K562 (cell line): ENCODE results near the gene NDUFB10. TPM values are rescaled to one million over a fixed set of nuclear protein-coding genes. Genes with fewer than 3 reads are reported as not detected.
A peak's percentile ranks its signal among the peaks of the same experiment; 100 is the strongest.

Experiments
- ATAC-seq: fragments of 200-7000 bp; cut with Tn5 transposase; 3 replicates; pipeline ENCODE4 v1.9.1; 2020; ENCODE audit warnings: moderate library complexity
- BruUV-seq: library from RNA; stranded (reverse); fragments of 400-500 nt; replicated peaks from 2 replicates; lab custom pipeline; 2021; lab: Mats Ljungman, UMichigan
- CTCF ChIA-PET: fragments of 300-600 bp; formaldehyde crosslinking; extraction: SDS; loops from one replicate; lab custom pipeline; 2021; ENCODE audit warnings: low intra/inter-chr PET ratio; lab: Yijun Ruan, JAX
- POLR2A ChIA-PET: fragments of 300-600, 350-650 bp; sonication (Branson Sonifier 250); formaldehyde crosslinking; extraction: SDS; loops from one replicate; lab custom pipeline; 2021; ENCODE audit warnings: antibody characterized with exemption, inconsistent platforms; lab: Yijun Ruan, JAX
- DNase-seq, 4 experiments: peaks; one replicate each; pipeline versions ENCODE4 v3.0.0 to v3.0.0-alpha.2; 2011 to 2018; ENCODE audit warnings: low spot score in 3 of 4, mixed read lengths in 3 of 4; ENCODE audit errors: extremely low read depth in 1 of 4
- FAIRE-seq: peaks from 2 replicates; lab custom pipeline; 2011; peaks lifted over from hg19 to GRCh38; lab: Jason Lieb, UNC
- H2AFZ ChIP-seq: 2 replicates; pipeline ENCODE4 v1.6.0; 2011; ENCODE audit warnings: low read depth, low read length, control low read depth, inconsistent platforms
- H3K27ac ChIP-seq: fragments of 200-600 bp; 3 replicates; pipeline ENCODE4 v1.8.0; 2011; ENCODE audit warnings: low read depth, mild to moderate bottlenecking, control low read depth, inconsistent platforms, low read length, moderate library complexity, mixed read lengths; ENCODE audit errors: extremely low read depth
- H3K27me3 ChIP-seq, 2 experiments: fragments of 300-600 bp in 1 of 2; 2 replicates in 1 of 2; 3 replicates in 1 of 2; pipeline versions ENCODE4 v1.6.0 to v1.8.0; 2011; ENCODE audit warnings: inconsistent platforms in 2 of 2, low read length in 2 of 2, mild to moderate bottlenecking in 1 of 2, mixed read lengths in 1 of 2, moderate library complexity in 1 of 2; ENCODE audit not compliant: control insufficient read depth in 2 of 2, insufficient read depth in 2 of 2
- H3K36me3 ChIP-seq: fragments of 300-600 bp; 3 replicates; pipeline ENCODE4 v1.8.0; 2011; ENCODE audit warnings: mild to moderate bottlenecking, low read length, inconsistent platforms; ENCODE audit not compliant: control insufficient read depth, insufficient read depth
- H3K4me1 ChIP-seq, 2 experiments: fragments of 200-600 bp in 1 of 2; replicated peaks in 1 of 2; 2 replicates in 1 of 2; 3 replicates in 1 of 2; pipeline versions ENCODE4 v1.5.1 to v1.8.0; 2011; ENCODE audit warnings: inconsistent platforms in 2 of 2, low read length in 2 of 2, mild to moderate bottlenecking in 1 of 2, mixed read lengths in 1 of 2, moderate library complexity in 1 of 2; ENCODE audit not compliant: control insufficient read depth in 2 of 2, insufficient read depth in 2 of 2
- H3K4me2 ChIP-seq: 2 replicates; pipeline ENCODE4 v1.6.1; 2011; ENCODE audit warnings: low read length, control low read depth, inconsistent platforms, mixed read lengths; ENCODE audit not compliant: insufficient read depth
- H3K4me3 ChIP-seq: fragments of 200-600 bp; sonication (generic), shearing (Covaris generic); 2 replicates; pipeline ENCODE4 v1.5.1; 2016; ENCODE audit warnings: control low read depth, inconsistent platforms
- H3K79me2 ChIP-seq: fragments of 200-600 bp; 3 replicates; pipeline ENCODE4 v1.8.0; 2011; ENCODE audit warnings: low read length, inconsistent platforms; ENCODE audit not compliant: control insufficient read depth, insufficient read depth
- H3K9ac ChIP-seq, 2 experiments: 2 replicates each; pipeline versions ENCODE4 v1.6.0 to v1.6.1; 2011; ENCODE audit warnings: low read depth in 2 of 2, low read length in 2 of 2, control low read depth in 1 of 2, inconsistent platforms in 1 of 2, mild to moderate bottlenecking in 1 of 2, mixed read lengths in 1 of 2; ENCODE audit not compliant: insufficient read depth in 1 of 2
- H3K9me1 ChIP-seq: one replicate; pipeline ENCODE4 v1.6.0; 2011; ENCODE audit warnings: inconsistent platforms, mild to moderate bottlenecking, low read length, moderate library complexity; ENCODE audit not compliant: control insufficient read depth, insufficient read depth
- H3K9me3 ChIP-seq: replicated peaks from 2 replicates; pipeline ENCODE4 v1.5.1; 2011; ENCODE audit warnings: low read depth, low read length, inconsistent platforms; ENCODE audit not compliant: control insufficient read depth, insufficient read depth
- H4K20me1 ChIP-seq: replicated peaks from 2 replicates; pipeline ENCODE4 v1.6.1; 2011; ENCODE audit warnings: low read length, inconsistent platforms, mixed read lengths; ENCODE audit not compliant: control insufficient read depth, insufficient read depth
- HNRNPL ChIP-seq: fragments of 200-400 bp; formaldehyde crosslinking; IDR thresholded peaks from 2 replicates; pipeline ENCODE4 v1.6.1; 2017; ENCODE audit warnings: low read depth, mild to moderate bottlenecking, low read length
- JUND ChIP-seq, 2 experiments: IDR thresholded peaks; 2 replicates in 1 of 2; 3 replicates in 1 of 2; pipeline ENCODE4 v1.6.1; 2011; ENCODE audit warnings: borderline replicate concordance in 2 of 2, low read depth in 2 of 2, low read length in 2 of 2, improper control_type of control experiment in 1 of 2, missing biosample characterization in 1 of 2, missing genetic modification characterization in 1 of 2, missing genetic modification reagents in 1 of 2
- NEUROD1 ChIP-seq: fragments of 150-350 bp; IDR thresholded peaks from 2 replicates; pipeline ENCODE4 v1.6.1; 2014; ENCODE audit warnings: borderline replicate concordance, low read length, low read depth; ENCODE audit not compliant: partially characterized antibody
- RFX1 ChIP-seq: fragments of 450-650 bp; IDR thresholded peaks from 2 replicates; pipeline ENCODE4 v1.6.1; 2016; ENCODE audit warnings: mild to moderate bottlenecking, moderate library complexity
- SAP30 ChIP-seq: fragments of 200-600 bp; sonication (generic); IDR thresholded peaks from 2 replicates; pipeline ENCODE4 v1.6.1; 2012; ENCODE audit warnings: borderline replicate concordance, low read depth, mild to moderate bottlenecking, moderate library complexity, low read length, control low read depth, inconsistent platforms; ENCODE audit not compliant: insufficient read depth, poor library complexity, severe bottlenecking
- SOX6 ChIP-seq: fragments of 450-650 bp; IDR thresholded peaks from 2 replicates; pipeline ENCODE4 v1.6.1; 2014; ENCODE audit warnings: mild to moderate bottlenecking
- SP1 ChIP-seq: sonication (generic); formaldehyde crosslinking; IDR thresholded peaks from 2 replicates; pipeline ENCODE4 v1.8.1; 2022; ENCODE audit warnings: mild to moderate bottlenecking, missing genetic modification reagents
- ZBTB11 ChIP-seq, 3 experiments: fragments of 200-800 bp in 1 of 3; fragments of 250-450 bp in 1 of 3; fragments of 450-650 bp in 1 of 3; sonication (Bioruptor Pico) in 1 of 3; sonication (Bioruptor generic) in 1 of 3; formaldehyde crosslinking in 1 of 3; IDR thresholded peaks; 2 replicates each; pipeline versions ENCODE4 v1.6.1 to v1.8.0; 2016 to 2022; ENCODE audit warnings: mild to moderate bottlenecking in 2 of 3, missing genetic modification characterization in 2 of 3, missing compliant biosample characterization in 1 of 3, moderate library complexity in 1 of 3
- ZNF146 ChIP-seq: IDR thresholded peaks from one replicate; pipeline ENCODE4 v1.6.1; 2018; ENCODE audit warnings: missing compliant biosample characterization; ENCODE audit not compliant: unreplicated experiment
- ZNF212 ChIP-seq: fragments of 450-650 bp; formaldehyde crosslinking; IDR thresholded peaks from 2 replicates; pipeline ENCODE4 v1.4.0; 2020; ENCODE audit warnings: mild to moderate bottlenecking
- ZNF384 ChIP-seq: IDR thresholded peaks from 2 replicates; pipeline ENCODE4 v1.6.1; 2012; ENCODE audit warnings: low read depth, low read length, improper control_type of control experiment
- ZNF561 ChIP-seq: fragments of 450-650 bp; formaldehyde crosslinking; conservative IDR thresholded peaks from 2 replicates; pipeline ENCODE4 v1.4.0; 2020; ENCODE audit warnings: mild to moderate bottlenecking, moderate library complexity
- ZNF57 ChIP-seq: fragments of 450-650 bp; formaldehyde crosslinking; IDR thresholded peaks from 2 replicates; pipeline ENCODE4 v1.4.0; 2020; ENCODE audit warnings: mild to moderate bottlenecking, moderate library complexity
- ZZZ3 ChIP-seq: fragments of 450-650 bp; IDR thresholded peaks from 2 replicates; pipeline ENCODE4 v1.6.1; 2016; ENCODE audit warnings: antibody characterized with exemption, mild to moderate bottlenecking, moderate library complexity
- WGBS: fragments of 100-300 bp; shearing (Covaris generic); methylation state at CpG from one replicate; pipeline ENCODE4 v1.1.6; 2016; ENCODE audit warnings: low coverage, mixed read lengths; ENCODE audit not compliant: insufficient coverage; ENCODE audit errors: missing lambda C conversion rate; 5-methylcytosine and 5-hydroxymethylcytosine counted together
- in situ Hi-C: fragments of 300-500 bp; cut with MboI; formaldehyde crosslinking; loops from 4 replicates; pipeline ENCODE4 v1.15.0; 2018; ENCODE audit warnings: inconsistent platforms, mixed read lengths
- intact Hi-C: fragments of 100-400 bp; cut with micrococcal nuclease; formaldehyde crosslinking; loops from 2 replicates; pipeline ENCODE4 v1.14.2; 2022
- polyA plus RNA-seq, 8 experiments: library from polyadenylated mRNA; depleted of rRNA in 4 of 8; stranded (reverse) in 5 of 8; unstranded in 3 of 8; fragments of >200 nt; fragmentation: Nextera tagmentation in 2 of 8; fragmentation: Illumina TruSeq in 1 of 8; extraction: Ambion mirVana in 2 of 8; extraction: Trizol in 1 of 8; gene quantifications; 2 replicates each; pipeline versions ENCODE4 v1.2.1 to v1.2.3, GENCODE V29; 2011 to 2014; ENCODE audit warnings: inconsistent platforms in 1 of 8, missing spikeins in 1 of 8
- total RNA-seq, 7 experiments: library from RNA; depleted of rRNA in 6 of 7; stranded (reverse); fragments of >200 nt in 6 of 7; fragmentation: Illumina TruSeq in 2 of 7; extraction: Trizol in 2 of 7; gene quantifications; 2 replicates each; pipeline versions ENCODE4 v1.2.1 to v1.2.3, GENCODE V29; 2011 to 2021; ENCODE audit warnings: low replicate concordance in 1 of 7
- TF ChIP-seq, protein P1 (sequence below): IDR thresholded peaks from 3 replicates; pipeline ENCODE4 v1.6.1; 2011; ENCODE audit warnings: borderline replicate concordance, mild to moderate bottlenecking, moderate library complexity; ENCODE audit not compliant: insufficient read length; ENCODE audit errors: extremely low read depth

Gene NDUFB10
- total and polyA plus RNA-seq, 9 of the 15 experiments (the other 6 are each of a cell fraction or from before 2014, with no cell fraction given), result 69.3 to 527 (median 161) TPM

- FAIRE-seq (no peak), ATAC-seq (no peak), DNase-seq (no peak)
- intact Hi-C loops, result loop anchor here (2.0 kb wide), 1 partner anchor 23 kb away; the partner anchor contains the start of gene MSRB1
- 1% methylated on average over 23 of the region's 24 CpGs for WGBS
- peak overlapping the region; percentile 85 for H3K27ac ChIP-seq
- peak overlapping the region; percentile 94 to 100 for H3K9ac ChIP-seq
- no peaks in the 10 kb centered on the region for H3K27me3 ChIP-seq
- CTCF ChIA-PET, result no interaction called here
- H4K20me1 ChIP-seq, result peaks cover 33% of the 10 kb centered on the region
- peaks cover 36% of the 10 kb centered on the region for H3K36me3 ChIP-seq
- H3K9me1 ChIP-seq, result peaks cover 3% of the 10 kb centered on the region
- peaks cover 63% of the 10 kb centered on the region for H3K79me2 ChIP-seq
- no peaks in the 10 kb centered on the region for H3K9me3 ChIP-seq
- H3K4me1 ChIP-seq, result peaks cover 8 to 48% of the 10 kb centered on the region in 2 experiments; a peak in 3 of 5 replicates
- BruUV-seq, result no TSS peak
- in situ Hi-C loops, result no loop called here
- peak overlapping the region; percentile 89 for H3K4me3 ChIP-seq
- H3K4me2 ChIP-seq, result peak overlapping the region; percentile 86
- H2AFZ ChIP-seq, result 0 out of 2 replicates have a peak overlapping the region, but pooled peaks have one; percentile 73
- POLR2A ChIA-PET, result interaction anchor here (0.6 to 3.9 kb wide), 48 partner anchors 8 to 923 kb away, joined by 3 to 103 read pairs (median 5); partner anchors contain the start of genes FAHD1, GFER, HAGH and MEIOB
- TF ChIP-seq RFX1 (no peak), ZNF57 (CRISPR knock-in tag) (no peak), HNRNPL (no peak), JUND (IDR thresholded peaks at IDR 0.05; ENCODE audit: borderline replicate concordance, low read depth, low read length) (no peak), JUND (tag; IDR thresholded peaks at IDR 0.05; ENCODE audit: borderline replicate concordance, low read depth, low read length) (no peak), SAP30 (no peak), SOX6 (no peak), ZNF384 (no peak), ZNF212 (CRISPR knock-in tag) (no peak), ZNF561 (CRISPR knock-in tag) (no peak), NEUROD1 (no peak), ZNF146 (CRISPR knock-in tag) (no peak), SP1 (CRISPR knock-in tag) (peak; percentile 43; the same call in 1 of the 2 replicates), ZZZ3 (no peak), ZBTB11 (CRISPR knock-in tag; IDR thresholded peaks at IDR 0.05) (no peak)
- TF ChIP-seq, protein P1, sequence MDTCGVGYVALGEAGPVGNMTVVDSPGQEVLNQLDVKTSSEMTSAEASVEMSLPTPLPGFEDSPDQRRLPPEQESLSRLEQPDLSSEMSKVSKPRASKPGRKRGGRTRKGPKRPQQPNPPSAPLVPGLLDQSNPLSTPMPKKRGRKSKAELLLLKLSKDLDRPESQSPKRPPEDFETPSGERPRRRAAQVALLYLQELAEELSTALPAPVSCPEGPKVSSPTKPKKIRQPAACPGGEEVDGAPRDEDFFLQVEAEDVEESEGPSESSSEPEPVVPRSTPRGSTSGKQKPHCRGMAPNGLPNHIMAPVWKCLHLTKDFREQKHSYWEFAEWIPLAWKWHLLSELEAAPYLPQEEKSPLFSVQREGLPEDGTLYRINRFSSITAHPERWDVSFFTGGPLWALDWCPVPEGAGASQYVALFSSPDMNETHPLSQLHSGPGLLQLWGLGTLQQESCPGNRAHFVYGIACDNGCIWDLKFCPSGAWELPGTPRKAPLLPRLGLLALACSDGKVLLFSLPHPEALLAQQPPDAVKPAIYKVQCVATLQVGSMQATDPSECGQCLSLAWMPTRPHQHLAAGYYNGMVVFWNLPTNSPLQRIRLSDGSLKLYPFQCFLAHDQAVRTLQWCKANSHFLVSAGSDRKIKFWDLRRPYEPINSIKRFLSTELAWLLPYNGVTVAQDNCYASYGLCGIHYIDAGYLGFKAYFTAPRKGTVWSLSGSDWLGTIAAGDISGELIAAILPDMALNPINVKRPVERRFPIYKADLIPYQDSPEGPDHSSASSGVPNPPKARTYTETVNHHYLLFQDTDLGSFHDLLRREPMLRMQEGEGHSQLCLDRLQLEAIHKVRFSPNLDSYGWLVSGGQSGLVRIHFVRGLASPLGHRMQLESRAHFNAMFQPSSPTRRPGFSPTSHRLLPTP, result no peak
These were observed 6.2 kb downstream of the NDUFB10 start for GRCh38 chr16:1965396-1966001.
